ENCODE data around the gene ETF1.

DNA sequence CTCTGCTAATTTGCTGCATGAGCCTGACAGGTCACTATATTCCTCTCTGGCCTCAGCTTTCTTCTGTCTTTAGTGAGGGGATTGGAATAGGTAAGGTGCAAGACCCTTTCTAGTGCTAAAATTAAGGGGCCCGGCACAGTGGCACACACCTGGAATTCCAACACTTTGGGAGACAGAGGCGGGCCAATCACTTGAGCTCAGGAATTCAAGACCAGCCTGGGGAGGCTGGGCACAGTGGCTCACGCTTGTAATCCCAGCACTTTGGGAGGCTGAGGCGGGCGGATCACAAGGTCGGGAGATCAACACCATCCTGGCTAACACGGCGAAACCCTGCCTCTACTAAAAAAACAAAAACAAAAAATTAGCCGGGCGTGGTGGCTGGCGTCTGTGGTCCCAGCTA is 40.5 kb downstream of the ETF1 start:
- TF ChIP-seq, protein P1, sequence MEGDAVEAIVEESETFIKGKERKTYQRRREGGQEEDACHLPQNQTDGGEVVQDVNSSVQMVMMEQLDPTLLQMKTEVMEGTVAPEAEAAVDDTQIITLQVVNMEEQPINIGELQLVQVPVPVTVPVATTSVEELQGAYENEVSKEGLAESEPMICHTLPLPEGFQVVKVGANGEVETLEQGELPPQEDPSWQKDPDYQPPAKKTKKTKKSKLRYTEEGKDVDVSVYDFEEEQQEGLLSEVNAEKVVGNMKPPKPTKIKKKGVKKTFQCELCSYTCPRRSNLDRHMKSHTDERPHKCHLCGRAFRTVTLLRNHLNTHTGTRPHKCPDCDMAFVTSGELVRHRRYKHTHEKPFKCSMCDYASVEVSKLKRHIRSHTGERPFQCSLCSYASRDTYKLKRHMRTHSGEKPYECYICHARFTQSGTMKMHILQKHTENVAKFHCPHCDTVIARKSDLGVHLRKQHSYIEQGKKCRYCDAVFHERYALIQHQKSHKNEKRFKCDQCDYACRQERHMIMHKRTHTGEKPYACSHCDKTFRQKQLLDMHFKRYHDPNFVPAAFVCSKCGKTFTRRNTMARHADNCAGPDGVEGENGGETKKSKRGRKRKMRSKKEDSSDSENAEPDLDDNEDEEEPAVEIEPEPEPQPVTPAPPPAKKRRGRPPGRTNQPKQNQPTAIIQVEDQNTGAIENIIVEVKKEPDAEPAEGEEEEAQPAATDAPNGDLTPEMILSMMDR (conservative IDR thresholded peaks at IDR 0.05; ENCODE audit: low read depth, low read length): no peak
- TF ChIP-seq EZH2phosphoT487 (IDR thresholded peaks at IDR 0.05; ENCODE audit: borderline replicate concordance, low read length): no peak

Measured in PC-3 (cell line).